Esophagus squamous epithelium (tissue), 4 donors: Measurements from ENCODE around the gene SEPTIN14.

ENCODE experiments used
- CTCF ChIP-seq, 6 experiments: fragments of 450-650 bp in 4 of 6; fragments of 200-600 bp in 2 of 6; sonication (generic) in 2 of 6; IDR thresholded peaks; one replicate each; pipeline ENCODE4 v1.5.1; 2016 to 2019; ENCODE audit warnings: antibody characterized with exemption in 6 of 6, mild to moderate bottlenecking in 4 of 6, moderate library complexity in 4 of 6
- POLR2A ChIP-seq, 4 donors: fragments of 450-650 bp; IDR thresholded peaks; one replicate each; pipeline ENCODE4 v1.6.1; 2017; ENCODE audit warnings: antibody characterized with exemption in 4 of 4, mild to moderate bottlenecking in 4 of 4, moderate library complexity in 3 of 4

DNA sequence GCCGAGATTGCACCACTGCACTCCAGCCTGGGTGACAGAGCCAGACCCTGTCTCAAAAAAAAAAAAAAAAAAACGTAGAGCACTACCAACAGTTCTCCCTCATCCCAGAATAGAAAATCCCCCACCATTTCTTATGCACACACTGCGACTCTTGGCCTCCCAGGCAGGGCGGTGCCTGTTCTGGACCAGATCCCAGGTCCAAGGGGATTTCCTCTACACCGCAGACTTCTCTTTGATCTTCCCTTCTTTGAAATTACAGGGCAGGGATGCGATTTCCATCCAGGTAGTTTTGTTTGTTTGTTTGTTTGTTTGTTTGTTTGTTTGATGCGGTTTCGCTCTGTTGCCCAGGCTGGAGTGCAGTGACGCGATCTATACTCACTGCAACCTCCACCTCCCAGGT, 91.8 kb downstream of the SEPTIN14 start:
- no peak for TF ChIP-seq CTCF (IDR thresholded peaks at IDR 0.05)
- TF ChIP-seq POLR2A (IDR thresholded peaks at IDR 0.05): no peak
